Neural cell (in vitro differentiated cells): Measurements from ENCODE around the gene DENND5B. TPM values are rescaled to one million over a fixed set of nuclear protein-coding genes. Genes with fewer than 3 reads are reported as not detected.

ENCODE experiments used
- H2AFZ ChIP-seq: fragments of 200-600, 300-800 bp; sonication (generic), shearing (Covaris generic); 2 replicates; pipeline ENCODE4 v1.6.0; 2014; ENCODE audit warnings: low read depth, mild to moderate bottlenecking, antibody characterized with exemption, low read length, moderate library complexity
- H3F3A ChIP-seq: fragments of 200-600 bp; shearing (Covaris generic); 2 replicates; pipeline ENCODE4 v1.6.1; 2016; ENCODE audit warnings: mild to moderate bottlenecking, moderate library complexity, mixed read lengths, antibody characterized with exemption, low read length; ENCODE audit not compliant: insufficient read depth, poor library complexity, severe bottlenecking
- H3K27ac ChIP-seq: fragments of 200-600, 300-800 bp; sonication (generic), shearing (Covaris generic); 2 replicates; pipeline ENCODE4 v1.5.1; 2014; ENCODE audit warnings: mild to moderate bottlenecking, low read length, moderate library complexity
- H3K27me3 ChIP-seq: fragments of 300-800, 200-600 bp; sonication (generic), shearing (Covaris generic); 2 replicates; pipeline ENCODE4 v1.6.0; 2014; ENCODE audit warnings: mild to moderate bottlenecking, low read depth, low read length, moderate library complexity; ENCODE audit not compliant: insufficient read depth
- H3K36me3 ChIP-seq: fragments of 300-800, 200-600 bp; sonication (generic), shearing (Covaris generic); 2 replicates; pipeline ENCODE4 v1.5.1; 2014; ENCODE audit warnings: mild to moderate bottlenecking, antibody characterized with exemption, low read length, moderate library complexity; ENCODE audit not compliant: insufficient read depth
- H3K4me2 ChIP-seq: fragments of 300-800, 200-600 bp; sonication (generic), shearing (Covaris generic); 2 replicates; pipeline ENCODE4 v1.6.0; 2014; ENCODE audit warnings: mild to moderate bottlenecking, low read length
- H3K4me3 ChIP-seq: fragments of 300-800, 200-600 bp; sonication (generic), shearing (Covaris generic); 2 replicates; pipeline ENCODE4 v1.5.1; 2014; ENCODE audit warnings: mild to moderate bottlenecking, low read length, moderate library complexity
- H3K79me2 ChIP-seq: fragments of 200-600 bp; shearing (Covaris generic); replicated peaks from 2 replicates; pipeline ENCODE4 v1.6.0; 2014; ENCODE audit warnings: mild to moderate bottlenecking, low read length, moderate library complexity; ENCODE audit not compliant: insufficient read depth
- H3K9ac ChIP-seq: fragments of 300-800, 200-600 bp; sonication (generic), shearing (Covaris generic); 2 replicates; pipeline ENCODE4 v1.6.1; 2016; ENCODE audit warnings: mild to moderate bottlenecking, low read length, mixed read lengths
- H3K9me2 ChIP-seq: fragments of 200-600 bp; shearing (Covaris generic); 2 replicates; pipeline ENCODE4 v1.6.1; 2016; ENCODE audit warnings: mild to moderate bottlenecking, low read length, mixed read lengths; ENCODE audit not compliant: insufficient read depth
- H3K9me3 ChIP-seq: fragments of 200-600, 300-800 bp; sonication (generic), shearing (Covaris generic); 2 replicates; pipeline ENCODE4 v1.6.1; 2016; ENCODE audit warnings: mild to moderate bottlenecking, mixed run types, low read length, moderate library complexity, mixed read lengths
- H4K20me1 ChIP-seq: fragments of 200-600 bp; shearing (Covaris generic); 2 replicates; pipeline ENCODE4 v1.6.1; 2016; ENCODE audit warnings: mild to moderate bottlenecking, mixed run types; ENCODE audit not compliant: insufficient read depth
- CTCF ChIP-seq: fragments of 450-650 bp; IDR thresholded peaks from 2 replicates; pipeline ENCODE4 v1.5.1; 2014; ENCODE audit warnings: antibody characterized with exemption, mild to moderate bottlenecking, moderate library complexity; ENCODE audit not compliant: poor library complexity, severe bottlenecking
- EP300 ChIP-seq: fragments of 450-650 bp; conservative IDR thresholded peaks from 2 replicates; pipeline ENCODE4 v1.6.1; 2014; ENCODE audit warnings: antibody characterized with exemption, mild to moderate bottlenecking, moderate library complexity; ENCODE audit not compliant: poor library complexity, severe bottlenecking
- EZH2 ChIP-seq: fragments of 200-600, 300-800 bp; shearing (Covaris generic), sonication (generic); IDR thresholded peaks from 2 replicates; pipeline ENCODE4 v1.6.1; 2014; ENCODE audit warnings: antibody characterized with exemption, low read length, borderline replicate concordance, mild to moderate bottlenecking; ENCODE audit not compliant: insufficient read depth, poor library complexity, severe bottlenecking
- MXI1 ChIP-seq: fragments of 450-650 bp; conservative IDR thresholded peaks from 2 replicates; pipeline ENCODE4 v1.6.1; 2014; ENCODE audit warnings: antibody characterized with exemption, mild to moderate bottlenecking; ENCODE audit not compliant: poor library complexity, severe bottlenecking
- POLR2AphosphoS5 ChIP-seq: IDR thresholded peaks from 2 replicates; pipeline ENCODE4 v1.6.1; 2012
- RAD21 ChIP-seq: fragments of 450-650 bp; conservative IDR thresholded peaks from 2 replicates; pipeline ENCODE4 v1.6.1; 2014; ENCODE audit warnings: antibody characterized with exemption, mild to moderate bottlenecking, moderate library complexity
- REST ChIP-seq: IDR thresholded peaks from 2 replicates; pipeline ENCODE4 v1.6.1; 2012; ENCODE audit warnings: borderline replicate concordance
- SMC3 ChIP-seq: fragments of 450-650 bp; conservative IDR thresholded peaks from 2 replicates; pipeline ENCODE4 v1.6.1; 2014; ENCODE audit warnings: antibody characterized with exemption, mild to moderate bottlenecking, moderate library complexity; ENCODE audit not compliant: poor library complexity
- TAF1 ChIP-seq: IDR thresholded peaks from 2 replicates; pipeline ENCODE4 v1.6.1; 2012; ENCODE audit warnings: low read depth
- polyA plus RNA-seq: library from polyadenylated mRNA; depleted of rRNA; stranded (reverse); fragments of >200 nt; gene quantifications from 2 replicates; pipeline ENCODE4 v1.2.3, GENCODE V29; 2014

Gene DENND5B
- polyA plus RNA-seq, 1 donor from 2014 or later = 23.8 TPM

GRCh38 chr12:31524791-31525495 lies 66.0 kb downstream of the DENND5B start:
- H3K9ac ChIP-seq = no peak overlapping the region
- H3F3A ChIP-seq = peaks cover 5% of the 10 kb centered on the region
- no peaks in the 10 kb centered on the region for H3K9me3 ChIP-seq
- no peak overlapping the region for H3K4me3 ChIP-seq
- no peak overlapping the region for H2AFZ ChIP-seq
- no peak for TF ChIP-seq EP300
- H3K9me2 ChIP-seq = no peaks in the 10 kb centered on the region
- H3K27me3 ChIP-seq = no peaks in the 10 kb centered on the region
- no peak overlapping the region for H3K27ac ChIP-seq
- no peaks in the 10 kb centered on the region for H3K36me3 ChIP-seq
- H3K79me2 ChIP-seq = peaks cover 62% of the 10 kb centered on the region
- H4K20me1 ChIP-seq = no peaks in the 10 kb centered on the region
- H3K4me2 ChIP-seq = no peak overlapping the region

- no peaks in the 10 kb centered on the region for H3K36me3 ChIP-seq
- peaks cover 62% of the 10 kb centered on the region for H3K79me2 ChIP-seq
- no peaks in the 10 kb centered on the region for H3K9me3 ChIP-seq
- no peak for TF ChIP-seq TAF1
- TF ChIP-seq EZH2 = no peak
- TF ChIP-seq REST = no peak
- TF ChIP-seq POLR2AphosphoS5 = no peak
- TF ChIP-seq MXI1 = no peak
- TF ChIP-seq RAD21 = no peak
- TF ChIP-seq EP300 = no peak
- no peak for TF ChIP-seq SMC3
- TF ChIP-seq CTCF = no peak
- H4K20me1 ChIP-seq = no peaks in the 10 kb centered on the region
- no peak overlapping the region for H3K4me3 ChIP-seq
- peak overlapping the region; percentile 3 for H3K27ac ChIP-seq
- peaks cover 8% of the 10 kb centered on the region for H3F3A ChIP-seq
- H2AFZ ChIP-seq = no peak overlapping the region
- no peak overlapping the region for H3K9ac ChIP-seq
- no peaks in the 10 kb centered on the region for H3K9me2 ChIP-seq
- H3K4me2 ChIP-seq = peak overlapping the region; percentile 11
- no peaks in the 10 kb centered on the region for H3K27me3 ChIP-seq
Measured at GRCh38 chr12:31523306-31523705, 67.6 kb downstream of the DENND5B start.
